ENCODE measurements around the gene PARD3.

The PARD3 gene

DNA sequence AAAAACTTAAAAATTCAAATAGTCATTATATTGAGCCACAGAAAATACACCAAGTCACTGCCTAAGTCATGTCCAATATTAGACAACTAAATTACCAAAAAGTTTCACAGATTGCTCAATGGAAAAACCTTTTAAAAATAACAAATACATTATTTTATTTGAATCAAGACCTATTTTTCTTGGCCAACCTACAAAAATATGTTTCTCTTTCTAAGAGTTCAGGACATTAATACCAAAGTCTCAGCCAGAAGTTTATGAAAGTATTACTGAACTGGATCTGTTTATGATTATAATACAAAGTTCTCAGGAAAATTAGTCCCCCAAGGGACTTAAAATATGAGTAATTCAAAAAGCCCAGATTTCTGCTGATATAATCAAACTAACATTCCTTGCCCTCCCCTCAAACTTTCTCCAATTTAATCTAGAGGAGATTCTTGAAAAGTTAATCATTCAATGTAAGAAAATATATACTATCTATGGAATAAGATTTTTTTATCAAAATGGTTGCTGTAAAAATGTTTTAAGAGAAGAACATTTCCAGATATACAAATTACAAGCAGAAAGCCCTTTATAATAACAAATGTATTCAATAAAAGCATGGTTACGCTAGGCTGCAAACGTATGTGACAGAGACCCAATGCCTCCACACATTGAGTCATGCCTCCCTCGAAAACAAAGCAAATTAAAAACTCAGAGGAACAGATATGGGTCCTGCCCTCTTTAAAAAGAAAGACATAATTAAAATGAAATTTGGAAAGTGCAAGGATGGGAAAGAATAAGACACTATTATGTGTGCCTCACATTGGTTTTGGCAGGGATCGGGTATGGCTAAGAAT is 381.6 kb downstream of the PARD3 start:
- H3K9me3 ChIP-seq (ENCODE audit: insufficient read depth, low read depth, low read length) = no peaks in the 10 kb centered on the region
- no peaks in the 10 kb centered on the region for H3K27me3 ChIP-seq (ENCODE audit: insufficient read depth, low read length, poor library complexity, severe bottlenecking)
- H2AFZ ChIP-seq (ENCODE audit: low read length) = no peak overlapping the region
- no peaks in the 10 kb centered on the region for H3K4me1 ChIP-seq (ENCODE audit: insufficient read depth, low read length, poor library complexity, severe bottlenecking)
- TF ChIP-seq EZH2phosphoT487 (IDR thresholded peaks at IDR 0.05; ENCODE audit: borderline replicate concordance) = no peak
- TF ChIP-seq, protein P1, sequence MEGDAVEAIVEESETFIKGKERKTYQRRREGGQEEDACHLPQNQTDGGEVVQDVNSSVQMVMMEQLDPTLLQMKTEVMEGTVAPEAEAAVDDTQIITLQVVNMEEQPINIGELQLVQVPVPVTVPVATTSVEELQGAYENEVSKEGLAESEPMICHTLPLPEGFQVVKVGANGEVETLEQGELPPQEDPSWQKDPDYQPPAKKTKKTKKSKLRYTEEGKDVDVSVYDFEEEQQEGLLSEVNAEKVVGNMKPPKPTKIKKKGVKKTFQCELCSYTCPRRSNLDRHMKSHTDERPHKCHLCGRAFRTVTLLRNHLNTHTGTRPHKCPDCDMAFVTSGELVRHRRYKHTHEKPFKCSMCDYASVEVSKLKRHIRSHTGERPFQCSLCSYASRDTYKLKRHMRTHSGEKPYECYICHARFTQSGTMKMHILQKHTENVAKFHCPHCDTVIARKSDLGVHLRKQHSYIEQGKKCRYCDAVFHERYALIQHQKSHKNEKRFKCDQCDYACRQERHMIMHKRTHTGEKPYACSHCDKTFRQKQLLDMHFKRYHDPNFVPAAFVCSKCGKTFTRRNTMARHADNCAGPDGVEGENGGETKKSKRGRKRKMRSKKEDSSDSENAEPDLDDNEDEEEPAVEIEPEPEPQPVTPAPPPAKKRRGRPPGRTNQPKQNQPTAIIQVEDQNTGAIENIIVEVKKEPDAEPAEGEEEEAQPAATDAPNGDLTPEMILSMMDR (conservative IDR thresholded peaks at IDR 0.05; ENCODE audit: low read length) = no peak
- no peak overlapping the region for H3K4me3 ChIP-seq (ENCODE audit: low read length, poor library complexity, severe bottlenecking)
- H3K9ac ChIP-seq (ENCODE audit: low read depth, low read length, poor library complexity, severe bottlenecking) = no peak overlapping the region
- no peaks in the 10 kb centered on the region for H3K9me2 ChIP-seq (replicated peaks; ENCODE audit: low read depth, low read length)
- H4K20me1 ChIP-seq (ENCODE audit: insufficient read depth, low read length, poor library complexity, severe bottlenecking) = no peaks in the 10 kb centered on the region
- H3K36me3 ChIP-seq (ENCODE audit: insufficient read depth, low read length) = no peaks in the 10 kb centered on the region
- no peak overlapping the region for H3K4me2 ChIP-seq (ENCODE audit: low read depth, low read length, poor library complexity, severe bottlenecking)
- no peaks in the 10 kb centered on the region for H3K79me2 ChIP-seq (ENCODE audit: insufficient read depth, low read length)
- no peaks in the 10 kb centered on the region for H3F3A ChIP-seq (ENCODE audit: low read depth)

DNA sequence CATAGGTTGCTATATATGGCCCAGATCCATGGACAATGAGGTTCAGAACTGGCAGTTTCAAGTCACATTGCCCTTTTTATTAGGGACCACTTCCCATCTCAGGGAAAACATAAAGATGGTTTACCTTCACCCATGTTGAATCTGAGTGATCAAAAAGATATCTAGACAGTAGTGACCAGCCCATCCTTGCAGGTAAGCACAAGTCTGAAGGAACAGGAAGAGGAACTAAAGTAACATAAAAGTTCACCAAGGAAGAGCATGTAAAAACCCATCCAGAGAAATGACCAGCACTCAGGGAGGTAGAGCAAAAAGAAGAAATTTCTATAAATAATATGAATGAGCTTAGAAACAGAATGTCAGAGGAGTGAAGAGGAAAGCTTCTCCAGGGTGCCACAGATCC is 382.5 kb downstream of the PARD3 start:
- H3K4me1 ChIP-seq (ENCODE audit: insufficient read depth, low read length, poor library complexity, severe bottlenecking) = no peaks in the 10 kb centered on the region
- no peak overlapping the region for H3K4me3 ChIP-seq (ENCODE audit: low read length, poor library complexity, severe bottlenecking)
- H2AFZ ChIP-seq (ENCODE audit: low read length) = no peak overlapping the region
- no peaks in the 10 kb centered on the region for H3K79me2 ChIP-seq (ENCODE audit: insufficient read depth, low read length)
- H3K9me2 ChIP-seq (replicated peaks; ENCODE audit: low read depth, low read length) = no peaks in the 10 kb centered on the region
- no peak overlapping the region for H3K9ac ChIP-seq (ENCODE audit: low read depth, low read length, poor library complexity, severe bottlenecking)
- H3K36me3 ChIP-seq (ENCODE audit: insufficient read depth, low read length) = no peaks in the 10 kb centered on the region
- H3K9me3 ChIP-seq (ENCODE audit: insufficient read depth, low read depth, low read length) = no peaks in the 10 kb centered on the region
- H3K27me3 ChIP-seq (ENCODE audit: insufficient read depth, low read length, poor library complexity, severe bottlenecking) = no peaks in the 10 kb centered on the region
- no peaks in the 10 kb centered on the region for H3F3A ChIP-seq (ENCODE audit: low read depth)
- no peaks in the 10 kb centered on the region for H4K20me1 ChIP-seq (ENCODE audit: insufficient read depth, low read length, poor library complexity, severe bottlenecking)
- TF ChIP-seq EZH2phosphoT487 (IDR thresholded peaks at IDR 0.05; ENCODE audit: borderline replicate concordance) = no peak
- TF ChIP-seq, protein P1 (conservative IDR thresholded peaks at IDR 0.05; ENCODE audit: low read length) = no peak
- H3K4me2 ChIP-seq (ENCODE audit: low read depth, low read length, poor library complexity, severe bottlenecking) = no peak overlapping the region

DNA sequence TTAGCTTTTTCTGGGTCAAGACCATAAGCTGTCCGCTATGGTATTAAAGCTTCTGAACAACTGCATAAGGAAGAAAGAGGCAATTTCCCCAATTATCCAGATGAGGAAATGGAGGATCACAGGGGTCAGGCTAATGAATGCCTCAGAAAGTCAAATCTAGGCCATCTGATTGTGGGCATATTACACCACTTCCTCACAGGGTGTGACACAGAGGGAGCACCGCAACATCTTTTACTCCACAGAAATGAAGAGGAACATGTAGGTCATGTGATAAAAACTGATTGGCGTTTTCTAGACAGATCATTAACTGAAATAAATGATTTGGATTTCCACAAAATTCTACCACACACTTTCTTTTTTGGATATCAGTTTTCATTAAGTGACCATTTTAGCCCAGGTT is 384.4 kb downstream of the PARD3 start:
- Histone ChIP-seq H3K9me3 (ENCODE audit: insufficient read depth, low read depth, low read length) (no peaks in the 10 kb centered on the region), H3K9me2 (replicated peaks; ENCODE audit: low read depth, low read length) (no peaks in the 10 kb centered on the region), H3K4me2 (ENCODE audit: low read depth, low read length, poor library complexity, severe bottlenecking) (no peak overlapping the region), H3F3A (ENCODE audit: low read depth) (no peaks in the 10 kb centered on the region), H3K36me3 (ENCODE audit: insufficient read depth, low read length) (no peaks in the 10 kb centered on the region), H2AFZ (ENCODE audit: low read length) (no peak overlapping the region), H4K20me1 (ENCODE audit: insufficient read depth, low read length, poor library complexity, severe bottlenecking) (no peaks in the 10 kb centered on the region), H3K9ac (ENCODE audit: low read depth, low read length, poor library complexity, severe bottlenecking) (no peak overlapping the region), H3K79me2 (ENCODE audit: insufficient read depth, low read length) (no peaks in the 10 kb centered on the region), H3K4me3 (ENCODE audit: low read length, poor library complexity, severe bottlenecking) (no peak overlapping the region), H3K27me3 (ENCODE audit: insufficient read depth, low read length, poor library complexity, severe bottlenecking) (no peaks in the 10 kb centered on the region), H3K4me1 (ENCODE audit: insufficient read depth, low read length, poor library complexity, severe bottlenecking) (no peaks in the 10 kb centered on the region)
- TF ChIP-seq, protein P1 (conservative IDR thresholded peaks at IDR 0.05; ENCODE audit: low read length) = no peak
- TF ChIP-seq EZH2phosphoT487 (IDR thresholded peaks at IDR 0.05; ENCODE audit: borderline replicate concordance) = no peak

All from Loucy (cell line).